ENCODE results near the gene MEF2D.

GRCh38 chr1:156428746-156429288 is 71.8 kb downstream of the MEF2D start:
- no peak for TF ChIP-seq CTCF (IDR thresholded peaks at IDR 0.05; ENCODE audit: low read length)
- TF ChIP-seq EZH2 (optimal IDR thresholded peaks at IDR 0.05; ENCODE audit: low read depth, low read length), result no peak

Data from MM.1S (cell line).